ENCODE measurements around the gene IMMT. TPM values are rescaled to one million over a fixed set of nuclear protein-coding genes. Genes with fewer than 3 reads are reported as not detected.

Gene IMMT
- total and polyA plus RNA-seq, 2 donors (not counting 3 experiments of a cell fraction or from before 2014, with no cell fraction given): 35.6 to 112 TPM

GRCh38 chr2:86097114-86097896 lies 98.0 kb downstream of the IMMT start:
- Histone ChIP-seq H3K4me2 (ENCODE audit: insufficient read depth, low read length) (no peak overlapping the region), H3K9me1 (replicated peaks; ENCODE audit: control insufficient read depth, extremely low read depth, insufficient read depth, low read length) (no peaks in the 10 kb centered on the region), H3K27ac (ENCODE audit: insufficient read depth, low read depth, low read length) (no peak overlapping the region), H3K36me3 (ENCODE audit: control insufficient read depth in 2 of 2, extremely low read depth in 1 of 2, insufficient read depth in 2 of 2, low read length in 2 of 2) (peaks cover 14 to 24% of the 10 kb centered on the region in 2 experiments), H3K9ac (replicated peaks; ENCODE audit: extremely low read depth, insufficient read depth, low read length) (no peak overlapping the region), H3K4me3 (replicated peaks in 1 of 3; ENCODE audit: insufficient read depth in 1 of 3, low read depth in 1 of 3, low read length in 3 of 3) (no peak overlapping the region), H3K4me1 (ENCODE audit: control insufficient read depth, extremely low read depth, insufficient read depth, low read length) (peaks cover 2% of the 10 kb centered on the region), H4K20me1 (replicated peaks; ENCODE audit: control insufficient read depth, extremely low read depth, insufficient read depth, low read length) (no peaks in the 10 kb centered on the region), H2AFZ (ENCODE audit: low read depth, low read length) (no peak overlapping the region), H3K79me2 (ENCODE audit: control insufficient read depth, insufficient read depth, low read length) (peaks cover 54% of the 10 kb centered on the region), H3K9me3 (replicated peaks; ENCODE audit: control insufficient read depth, insufficient read depth, low read length) (no peaks in the 10 kb centered on the region), H3K27me3 (ENCODE audit: control insufficient read depth in 2 of 2, insufficient read depth in 2 of 2, low read length in 2 of 2) (no peaks in the 10 kb centered on the region)
- ChIA-PET CTCF (interaction anchor here (1.6 kb wide), 2 partner anchors 270 kb away, joined by 6 to 9 read pairs; no protein-coding TSS in a partner anchor), POLR2A (no interaction called here)
- intact Hi-C loops (cut with micrococcal nuclease): no loop called here
- dilution Hi-C loops (cut with MboI; ENCODE audit: extremely low pct_ligation_motif_present, low sequenced_read_pairs): no loop called here
- no TSS peak for BruUV-seq (replicated peaks)
- no peak for TF ChIP-seq GATA2 (IDR thresholded peaks at IDR 0.05; ENCODE audit: insufficient read depth, insufficient read length, low read depth, low read length)
- TF ChIP-seq POLR2A (IDR thresholded peaks at IDR 0.05; ENCODE audit: low read depth, low read length): no peak
- no peak for TF ChIP-seq CTCF (IDR thresholded peaks at IDR 0.05; ENCODE audit: extremely low read depth in 1 of 2, insufficient read depth in 1 of 2, low read depth in 1 of 2, low read length in 2 of 2)
- TF ChIP-seq MYC (IDR thresholded peaks at IDR 0.05; ENCODE audit: low read depth, low read length): no peak
- no peak for TF ChIP-seq EZH2 (IDR thresholded peaks at IDR 0.05; ENCODE audit: borderline replicate concordance, low read depth, low read length, severe bottlenecking)
- no peak for TF ChIP-seq FOS (IDR thresholded peaks at IDR 0.05; ENCODE audit: borderline replicate concordance, insufficient read depth, low read length)
- TF ChIP-seq JUN (IDR thresholded peaks at IDR 0.05; ENCODE audit: borderline replicate concordance, insufficient read depth, insufficient read length, low read depth): no peak
- no peak for TF ChIP-seq POLR2AphosphoS5 (IDR thresholded peaks at IDR 0.05; ENCODE audit: insufficient read depth, low read depth, low read length)
- TF ChIP-seq, protein P1, sequence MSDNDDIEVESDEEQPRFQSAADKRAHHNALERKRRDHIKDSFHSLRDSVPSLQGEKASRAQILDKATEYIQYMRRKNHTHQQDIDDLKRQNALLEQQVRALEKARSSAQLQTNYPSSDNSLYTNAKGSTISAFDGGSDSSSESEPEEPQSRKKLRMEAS (IDR thresholded peaks at IDR 0.05; ENCODE audit: insufficient read depth, insufficient read length): no peak
- no peak for FAIRE-seq
- DNase-seq (ENCODE audit: low read depth, low spot score): no peak

Measured in endothelial cell of umbilical vein (primary cell).